ENCODE data around the gene SGTA.

SGTA gene

DNA sequence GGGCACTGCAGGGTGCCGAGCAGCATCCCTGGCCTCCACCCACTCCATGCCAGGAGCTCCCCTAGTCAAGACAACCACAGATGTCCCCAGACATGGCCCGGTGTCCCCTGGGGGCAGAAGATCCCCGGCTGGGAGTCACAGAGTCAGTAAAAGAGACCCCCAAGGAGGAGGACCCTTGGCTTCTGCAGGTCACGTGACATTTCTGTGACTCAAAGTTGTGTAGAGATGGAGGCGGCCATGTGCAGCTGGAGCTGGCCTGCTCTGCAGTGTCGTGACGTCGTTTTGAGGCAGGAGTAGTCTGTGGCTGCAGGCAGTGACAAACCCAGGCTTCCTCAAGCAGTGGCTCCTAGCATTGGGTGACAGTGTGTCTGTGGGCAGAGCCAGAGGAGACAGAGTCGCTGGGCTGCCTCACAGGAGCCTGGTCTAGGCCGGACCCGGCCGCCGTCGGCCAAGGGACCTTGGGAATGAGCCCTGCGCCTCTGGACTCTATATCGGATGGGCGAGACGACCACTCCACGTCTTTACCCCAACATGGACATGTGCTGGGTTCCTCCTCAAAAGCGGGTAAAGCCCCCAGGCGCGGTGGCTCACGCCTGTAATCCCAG lies 54.2 kb downstream of the SGTA start:
- no peak for DNase-seq (ENCODE audit: low read depth)
- H3K4me3 ChIP-seq (ENCODE audit: low read length): no peak overlapping the region
- TF ChIP-seq, protein P1, sequence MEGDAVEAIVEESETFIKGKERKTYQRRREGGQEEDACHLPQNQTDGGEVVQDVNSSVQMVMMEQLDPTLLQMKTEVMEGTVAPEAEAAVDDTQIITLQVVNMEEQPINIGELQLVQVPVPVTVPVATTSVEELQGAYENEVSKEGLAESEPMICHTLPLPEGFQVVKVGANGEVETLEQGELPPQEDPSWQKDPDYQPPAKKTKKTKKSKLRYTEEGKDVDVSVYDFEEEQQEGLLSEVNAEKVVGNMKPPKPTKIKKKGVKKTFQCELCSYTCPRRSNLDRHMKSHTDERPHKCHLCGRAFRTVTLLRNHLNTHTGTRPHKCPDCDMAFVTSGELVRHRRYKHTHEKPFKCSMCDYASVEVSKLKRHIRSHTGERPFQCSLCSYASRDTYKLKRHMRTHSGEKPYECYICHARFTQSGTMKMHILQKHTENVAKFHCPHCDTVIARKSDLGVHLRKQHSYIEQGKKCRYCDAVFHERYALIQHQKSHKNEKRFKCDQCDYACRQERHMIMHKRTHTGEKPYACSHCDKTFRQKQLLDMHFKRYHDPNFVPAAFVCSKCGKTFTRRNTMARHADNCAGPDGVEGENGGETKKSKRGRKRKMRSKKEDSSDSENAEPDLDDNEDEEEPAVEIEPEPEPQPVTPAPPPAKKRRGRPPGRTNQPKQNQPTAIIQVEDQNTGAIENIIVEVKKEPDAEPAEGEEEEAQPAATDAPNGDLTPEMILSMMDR (conservative IDR thresholded peaks at IDR 0.05; ENCODE audit: low read length): no peak

DNA sequence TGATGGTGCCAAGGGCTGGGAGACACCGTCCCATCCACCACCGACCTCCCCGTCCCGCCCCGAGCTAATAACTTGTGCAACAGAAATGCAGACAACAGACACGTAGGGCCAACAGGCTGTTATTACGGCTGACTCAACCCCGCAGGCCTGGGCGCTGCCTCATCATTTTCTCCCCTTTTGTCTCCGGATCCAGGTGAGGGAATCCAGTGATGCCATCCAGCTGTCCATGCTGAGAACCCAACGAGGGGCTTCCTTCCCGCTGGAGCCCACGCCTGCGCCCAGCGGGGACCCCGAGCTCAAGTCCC lies 55.5 kb downstream of the SGTA start:
- TF ChIP-seq, protein P1 (conservative IDR thresholded peaks at IDR 0.05; ENCODE audit: low read length): no peak
- no peak overlapping the region for H3K4me3 ChIP-seq (ENCODE audit: low read length)
- peak; percentile 12 for DNase-seq (ENCODE audit: low read depth)

DNA sequence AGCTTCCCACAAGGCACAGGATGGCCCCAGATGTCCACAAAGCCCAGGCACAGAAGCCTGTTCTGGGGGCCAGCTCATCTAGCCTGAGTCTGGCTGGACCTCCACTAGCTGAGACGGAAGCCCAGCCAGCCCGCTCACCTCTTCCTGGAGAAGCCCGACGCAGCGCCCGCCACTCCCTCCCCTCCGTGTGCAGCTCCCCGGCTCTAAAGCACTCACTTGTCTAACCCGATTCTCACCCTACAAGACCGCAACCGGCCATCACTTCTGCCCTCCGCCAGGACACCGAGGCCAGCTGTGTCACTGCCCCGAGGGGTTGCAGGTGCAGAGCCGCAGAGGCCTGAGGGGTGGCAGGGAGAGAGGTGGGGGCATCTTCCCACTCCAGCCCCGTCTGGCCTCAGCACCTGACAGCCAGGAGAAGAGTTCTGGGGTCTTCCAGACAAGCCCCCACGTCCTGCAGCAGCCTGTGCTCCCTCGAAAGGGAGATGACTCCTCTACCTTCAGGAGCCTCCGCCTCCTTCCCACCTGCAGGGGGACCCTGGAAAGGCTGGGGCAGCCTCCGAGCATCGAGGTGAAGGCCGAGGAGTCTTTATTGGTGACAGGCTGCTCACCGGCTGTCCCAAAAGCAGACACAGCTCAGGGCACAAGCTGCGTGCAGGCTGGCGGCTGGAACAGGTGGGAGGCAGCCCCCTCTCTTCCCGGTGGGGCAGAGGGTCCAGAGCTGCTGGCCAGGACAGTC lies 56.0 kb downstream of the SGTA start:
- no peak overlapping the region for H3K4me3 ChIP-seq (ENCODE audit: low read length)
- TF ChIP-seq, protein P1 (conservative IDR thresholded peaks at IDR 0.05; ENCODE audit: low read length): no peak
- DNase-seq (ENCODE audit: low read depth): no peak

DNA sequence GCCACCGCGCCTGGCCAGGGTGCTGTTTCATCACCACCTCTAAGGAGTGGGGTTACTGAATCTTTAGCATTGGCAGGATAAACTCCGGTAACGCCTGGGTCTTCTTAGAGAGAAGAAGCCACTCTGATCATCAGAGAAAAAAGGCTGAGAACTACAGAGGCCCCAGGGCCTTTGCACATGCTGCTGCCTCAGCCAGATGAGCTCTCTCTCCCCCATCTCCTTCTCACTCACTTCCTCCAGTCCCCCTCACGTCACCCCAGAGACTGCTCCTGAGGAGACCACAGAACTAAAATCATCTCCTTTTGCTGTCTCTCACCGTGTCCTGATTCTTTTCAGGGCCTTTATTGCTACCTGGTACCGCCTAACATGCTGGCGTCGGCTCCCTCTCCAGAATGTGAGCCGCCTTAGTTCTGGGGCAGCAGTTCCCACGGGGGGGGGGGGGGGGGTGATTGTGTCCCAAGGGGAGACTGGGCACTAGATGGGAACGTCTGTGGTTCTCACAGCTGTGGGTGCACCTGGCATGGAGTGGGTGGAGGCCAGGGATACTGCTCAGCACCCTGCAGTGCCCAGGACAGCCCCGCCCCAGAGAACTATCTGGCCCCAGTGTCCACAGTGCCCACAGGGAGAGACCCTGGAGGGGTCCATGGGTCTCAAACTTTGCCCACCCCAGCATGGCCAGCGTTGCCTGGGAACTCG lies 56.8 kb downstream of the SGTA start:
- TF ChIP-seq, protein P1 (conservative IDR thresholded peaks at IDR 0.05; ENCODE audit: low read length): no peak

DNA sequence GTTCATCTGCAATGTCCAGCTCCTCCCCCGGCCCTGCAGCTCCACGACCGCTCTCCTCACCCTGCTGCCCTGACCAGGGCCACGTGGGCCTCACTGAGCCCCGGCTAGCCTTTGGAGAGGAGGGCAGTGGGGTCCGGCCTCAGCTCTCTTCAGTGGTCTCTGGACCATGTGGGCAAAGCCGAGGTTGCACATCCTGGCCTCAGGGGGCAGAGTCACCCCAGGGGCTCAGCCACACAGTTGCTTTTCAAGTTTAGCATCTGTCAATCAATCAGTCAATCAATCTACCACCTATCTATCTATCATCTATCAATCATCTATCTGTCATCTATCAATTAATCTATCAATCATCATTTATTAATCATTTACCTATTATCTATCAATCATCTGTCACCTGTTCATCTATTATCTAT lies 58.9 kb downstream of the SGTA start:
- DNase-seq (ENCODE audit: low read depth): no peak
- no peak overlapping the region for H3K4me3 ChIP-seq (ENCODE audit: low read length)
- TF ChIP-seq, protein P1 (conservative IDR thresholded peaks at IDR 0.05; ENCODE audit: low read length): peak; percentile 15

More for the DNA sequence above, 56.8 kb downstream of the SGTA start:
- DNase-seq (ENCODE audit: low read depth): no peak
- H3K4me3 ChIP-seq (ENCODE audit: low read length): no peak overlapping the region

DNA sequence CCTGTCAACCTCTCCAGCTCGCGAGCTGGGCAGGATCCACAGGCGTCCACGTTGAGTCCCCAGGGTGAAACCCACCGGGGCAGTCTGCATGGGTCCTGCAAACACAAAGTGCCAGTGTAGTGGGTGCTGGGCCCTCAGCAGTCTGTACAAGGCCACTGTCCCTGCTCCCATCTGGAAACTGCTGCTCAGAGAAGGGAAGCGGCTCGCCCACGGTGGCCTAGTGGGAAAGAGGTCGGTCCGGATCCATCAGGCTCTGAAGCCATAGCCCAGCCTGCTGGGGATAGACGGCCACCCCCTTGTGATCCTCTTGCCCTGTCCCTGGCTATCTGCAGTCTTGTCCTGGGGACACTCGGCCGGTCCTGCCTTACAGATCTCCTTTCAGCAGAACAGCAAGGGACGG lies 59.3 kb downstream of the SGTA start:
- TF ChIP-seq, protein P1 (conservative IDR thresholded peaks at IDR 0.05; ENCODE audit: low read length): no peak
- DNase-seq (ENCODE audit: low read depth): no peak
- no peak overlapping the region for H3K4me3 ChIP-seq (ENCODE audit: low read length)

DNA sequence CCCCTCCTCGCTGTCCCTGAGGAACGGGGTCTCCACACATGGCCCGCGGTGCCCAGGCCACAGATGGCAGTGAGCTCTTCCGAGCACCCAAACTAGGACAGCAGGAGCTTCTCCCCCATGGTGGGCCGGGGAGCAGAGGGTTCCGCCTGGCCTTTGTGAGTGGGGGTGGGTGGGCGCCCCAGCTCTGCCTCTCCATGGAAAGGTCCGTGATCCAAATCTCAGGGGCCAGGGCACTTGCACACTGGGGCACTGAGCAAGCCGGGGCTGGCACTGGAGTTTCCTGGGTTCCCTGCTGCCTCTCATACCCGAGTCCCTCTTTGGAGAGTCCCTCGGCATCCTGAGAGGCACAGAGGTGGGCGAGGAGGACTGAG lies 59.7 kb downstream of the SGTA start:
- TF ChIP-seq, protein P1 (conservative IDR thresholded peaks at IDR 0.05; ENCODE audit: low read length): no peak
- H3K4me3 ChIP-seq (ENCODE audit: low read length): no peak overlapping the region
- DNase-seq (ENCODE audit: low read depth): no peak
